ENCODE results near the gene FRMD4A. TPM values are rescaled to one million over a fixed set of nuclear protein-coding genes. Genes with fewer than 3 reads are reported as not detected.
"Not testable (repeated sequence)": the region's sequence is repeated elsewhere in the genome, so short reads cannot be mapped to it uniquely, and the experiment has no call there.

The FRMD4A gene
- polyA plus RNA-seq, 4 donors: 73.7 to 101 (median 85.3) TPM

GRCh38 chr10:13925971-13926780 is 404.5 kb downstream of the FRMD4A start:
- DNase-seq (ENCODE audit: low read depth in 4 of 4, low spot score in 2 of 4): no peak

GRCh38 chr10:13924040-13924725 is 406.5 kb downstream of the FRMD4A start:
- DNase-seq (ENCODE audit: low read depth in 4 of 4, low spot score in 2 of 4): no peak

- DNase-seq (ENCODE audit: low read depth in 4 of 4, low spot score in 2 of 4): no peak
These were observed 408.1 kb downstream of the FRMD4A start for GRCh38 chr10:13922586-13922985.

GRCh38 chr10:13921941-13922340 is 408.8 kb downstream of the FRMD4A start:
- no peak for DNase-seq (ENCODE audit: low read depth in 4 of 4, low spot score in 2 of 4)

- not testable (repeated sequence) for DNase-seq (ENCODE audit: low read depth in 4 of 4, low spot score in 2 of 4)
These were observed 409.6 kb downstream of the FRMD4A start for GRCh38 chr10:13921131-13921530.

- DNase-seq (ENCODE audit: low read depth in 4 of 4, low spot score in 2 of 4): no peak
These were observed 410.3 kb downstream of the FRMD4A start for GRCh38 chr10:13920465-13920864.

- no peak for DNase-seq (ENCODE audit: low read depth in 4 of 4, low spot score in 2 of 4)
These were observed 410.7 kb downstream of the FRMD4A start for GRCh38 chr10:13920031-13920430.

- DNase-seq (ENCODE audit: low read depth in 4 of 4, low spot score in 2 of 4): no peak
These were observed 412.9 kb downstream of the FRMD4A start for GRCh38 chr10:13917791-13918190.

- no peak for DNase-seq (ENCODE audit: low read depth in 4 of 4, low spot score in 2 of 4)
These were observed 414.3 kb downstream of the FRMD4A start for GRCh38 chr10:13916384-13916947.

GRCh38 chr10:13915710-13916109 is 415.0 kb downstream of the FRMD4A start:
- no peak for DNase-seq (ENCODE audit: low read depth in 4 of 4, low spot score in 2 of 4)

GRCh38 chr10:13913897-13914296 is 416.8 kb downstream of the FRMD4A start:
- no peak for DNase-seq (ENCODE audit: low read depth in 4 of 4, low spot score in 2 of 4)

GRCh38 chr10:13911821-13912520 is 418.8 kb downstream of the FRMD4A start:
- no peak for DNase-seq (ENCODE audit: low read depth in 4 of 4, low spot score in 2 of 4)

GRCh38 chr10:13909516-13910258 is 421.0 kb downstream of the FRMD4A start:
- no peak for DNase-seq (ENCODE audit: low read depth in 4 of 4, low spot score in 2 of 4)

GRCh38 chr10:13908475-13908874 is 422.2 kb downstream of the FRMD4A start:
- no peak for DNase-seq (ENCODE audit: low read depth in 4 of 4, low spot score in 2 of 4)

- DNase-seq (ENCODE audit: low read depth in 4 of 4, low spot score in 2 of 4): no peak
These were observed 423.2 kb downstream of the FRMD4A start for GRCh38 chr10:13907570-13907969.

- no peak for DNase-seq (ENCODE audit: low read depth in 4 of 4, low spot score in 2 of 4)
These were observed 425.4 kb downstream of the FRMD4A start for GRCh38 chr10:13905281-13905680.

- DNase-seq (ENCODE audit: low read depth in 4 of 4, low spot score in 2 of 4): no peak
These were observed 426.7 kb downstream of the FRMD4A start for GRCh38 chr10:13904064-13904463.

GRCh38 chr10:13902868-13903587 is 427.7 kb downstream of the FRMD4A start:
- no peak for DNase-seq (ENCODE audit: low read depth in 4 of 4, low spot score in 2 of 4)

GRCh38 chr10:13899941-13900340 is 430.8 kb downstream of the FRMD4A start:
- no peak for DNase-seq (ENCODE audit: low read depth in 4 of 4, low spot score in 2 of 4)

GRCh38 chr10:13896146-13896545 is 434.6 kb downstream of the FRMD4A start:
- not testable (repeated sequence) for DNase-seq (ENCODE audit: low read depth in 4 of 4, low spot score in 2 of 4)
